Measurements from ENCODE around the gene ZDBF2.
A peak's percentile ranks its signal among the peaks of the same experiment; 100 is the strongest.
"Not testable (repeated sequence)": the region's sequence is repeated elsewhere in the genome, so short reads cannot be mapped to it uniquely, and the experiment has no call there.

ZDBF2 gene

GRCh38 chr2:206323486-206323885 lies 49.0 kb downstream of the ZDBF2 start:
- DNase-seq (ENCODE audit: low read depth): no peak

GRCh38 chr2:206324869-206325268 lies 50.4 kb downstream of the ZDBF2 start:
- DNase-seq (ENCODE audit: low read depth): no peak

- no peak for DNase-seq (ENCODE audit: low read depth)
These were observed 54.5 kb downstream of the ZDBF2 start for GRCh38 chr2:206328974-206329373.

- no peak for DNase-seq (ENCODE audit: low read depth)
These were observed 62.4 kb downstream of the ZDBF2 start for GRCh38 chr2:206336861-206337260.

GRCh38 chr2:206337956-206338355 lies 63.5 kb downstream of the ZDBF2 start:
- DNase-seq (ENCODE audit: low read depth): no peak

- no peak for DNase-seq (ENCODE audit: low read depth)
These were observed 66.9 kb downstream of the ZDBF2 start for GRCh38 chr2:206341396-206341795.

GRCh38 chr2:206343144-206343543 lies 68.7 kb downstream of the ZDBF2 start:
- DNase-seq (ENCODE audit: low read depth): no peak

- no peak for DNase-seq (ENCODE audit: low read depth)
These were observed 69.4 kb downstream of the ZDBF2 start for GRCh38 chr2:206343816-206344215.

GRCh38 chr2:206345606-206346005 lies 71.1 kb downstream of the ZDBF2 start:
- no peak for DNase-seq (ENCODE audit: low read depth)

- DNase-seq (ENCODE audit: low read depth): no peak
These were observed 74.9 kb downstream of the ZDBF2 start for GRCh38 chr2:206349375-206349774.

- no peak for DNase-seq (ENCODE audit: low read depth)
These were observed 78.1 kb downstream of the ZDBF2 start for GRCh38 chr2:206352571-206352970.

GRCh38 chr2:206353685-206354084 lies 79.2 kb downstream of the ZDBF2 start:
- peak; percentile 5 for DNase-seq (ENCODE audit: low read depth)

GRCh38 chr2:206354129-206354528 lies 79.7 kb downstream of the ZDBF2 start:
- no peak for DNase-seq (ENCODE audit: low read depth)

GRCh38 chr2:206356840-206357239 lies 82.4 kb downstream of the ZDBF2 start:
- not testable (repeated sequence) for DNase-seq (ENCODE audit: low read depth)

- not testable (repeated sequence) for DNase-seq (ENCODE audit: low read depth)
These were observed 86.4 kb downstream of the ZDBF2 start for GRCh38 chr2:206360840-206361239.

- DNase-seq (ENCODE audit: low read depth): no peak
These were observed 87.1 kb downstream of the ZDBF2 start for GRCh38 chr2:206361407-206362045.
